CD14-positive monocyte (primary cell): ENCODE data around the gene FRMD3. TPM values are rescaled to one million over a fixed set of nuclear protein-coding genes. Genes with fewer than 3 reads are reported as not detected.

Source experiments
- DNase-seq, 3 donors: peaks; one replicate each; pipeline ENCODE4 v3.0.0-alpha.2; 2011 to 2022
- H2AFZ ChIP-seq: 2 replicates; pipeline ENCODE4 v1.6.0; 2012; ENCODE audit warnings: mild to moderate bottlenecking, low read depth, low read length, inconsistent platforms; ENCODE audit not compliant: insufficient read depth, poor library complexity, severe bottlenecking
- H3K27ac ChIP-seq, 2 donors: 1 replicate in 1 of 2; 2 replicates in 1 of 2; pipeline ENCODE4 v1.5.1; 2012 to 2013; ENCODE audit warnings: low read length in 2 of 2, control low read depth in 1 of 2, inconsistent platforms in 1 of 2, low read depth in 1 of 2, mild to moderate bottlenecking in 1 of 2
- H3K27me3 ChIP-seq, 2 donors: one replicate each; pipeline versions ENCODE4 v1.6.0 to v1.6.1; 2011 to 2013; ENCODE audit warnings: low read length in 2 of 2; ENCODE audit not compliant: control insufficient read depth in 2 of 2, insufficient read depth in 2 of 2
- H3K36me3 ChIP-seq, 2 donors: replicated peaks in 1 of 2; 1 replicate in 1 of 2; 2 replicates in 1 of 2; pipeline versions ENCODE4 v1.5.1 to v1.6.1; 2012 to 2013; ENCODE audit warnings: low read length in 2 of 2, control low read depth in 1 of 2, inconsistent platforms in 1 of 2, mild to moderate bottlenecking in 1 of 2; ENCODE audit not compliant: insufficient read depth in 2 of 2, control insufficient read depth in 1 of 2
- H3K4me1 ChIP-seq, 2 donors: 1 replicate in 1 of 2; 2 replicates in 1 of 2; pipeline versions ENCODE4 v1.5.1 to v1.6.1; 2012 to 2013; ENCODE audit warnings: low read length in 2 of 2, control low read depth in 1 of 2, inconsistent platforms in 1 of 2, mild to moderate bottlenecking in 1 of 2, moderate library complexity in 1 of 2; ENCODE audit not compliant: insufficient read depth in 2 of 2, control insufficient read depth in 1 of 2
- H3K4me2 ChIP-seq: replicated peaks from 2 replicates; pipeline ENCODE3; 2012; ENCODE audit warnings: low read length, moderate library complexity, mild to moderate bottlenecking; ENCODE audit not compliant: poor library complexity, severe bottlenecking; ENCODE audit errors: extremely low read depth
- H3K4me3 ChIP-seq, 3 experiments: fragments of 200-600 bp in 1 of 3; sonication (generic) in 1 of 3; replicated peaks in 1 of 3; 1 replicate in 2 of 3; 2 replicates in 1 of 3; pipeline ENCODE4 v1.5.1; 2011 to 2013; ENCODE audit warnings: low read length in 3 of 3, mild to moderate bottlenecking in 3 of 3, control low read depth in 2 of 3, low read depth in 2 of 3, inconsistent platforms in 1 of 3, moderate library complexity in 1 of 3
- H3K79me2 ChIP-seq: 2 replicates; pipeline ENCODE4 v1.6.0; 2012; ENCODE audit warnings: mild to moderate bottlenecking, control low read depth, inconsistent platforms, low read length, moderate library complexity; ENCODE audit not compliant: insufficient read depth
- H3K9ac ChIP-seq: 2 replicates; pipeline ENCODE4 v1.6.0; 2017; ENCODE audit warnings: low read length, mild to moderate bottlenecking; ENCODE audit not compliant: insufficient read depth, poor library complexity, severe bottlenecking
- H3K9me3 ChIP-seq, 2 donors: replicated peaks in 1 of 2; 1 replicate in 1 of 2; 2 replicates in 1 of 2; pipeline versions ENCODE4 v1.5.1 to v1.6.1; 2012 to 2013; ENCODE audit warnings: low read length in 2 of 2, control low read depth in 1 of 2; ENCODE audit not compliant: control insufficient read depth in 1 of 2, insufficient read depth in 1 of 2
- H4K20me1 ChIP-seq: 2 replicates; pipeline ENCODE4 v1.6.0; 2012; ENCODE audit warnings: mild to moderate bottlenecking, low read length, control low read depth, moderate library complexity; ENCODE audit not compliant: insufficient read depth
- H3K27ac Mint-ChIP-seq, 7 donors: one replicate each; pipeline ENCODE4 v1.8.0; 2020; ENCODE audit warnings: mild to moderate bottlenecking in 7 of 7, mixed read lengths in 7 of 7, moderate library complexity in 6 of 7, inconsistent platforms in 2 of 7
- H3K27me3 Mint-ChIP-seq, 3 donors: one replicate each; pipeline ENCODE4 v1.8.0; 2021 to 2022; ENCODE audit warnings: low read depth in 3 of 3, mild to moderate bottlenecking in 3 of 3, mixed read lengths in 3 of 3, moderate library complexity in 3 of 3, inconsistent platforms in 1 of 3
- H3K36me3 Mint-ChIP-seq, 2 donors: one replicate each; pipeline ENCODE4 v1.8.0; 2020; ENCODE audit warnings: mixed read lengths in 2 of 2, inconsistent platforms in 1 of 2, mild to moderate bottlenecking in 1 of 2
- H3K4me1 Mint-ChIP-seq: one replicate; pipeline ENCODE4 v1.8.0; 2020; ENCODE audit warnings: mild to moderate bottlenecking, mixed read lengths
- H3K4me3 Mint-ChIP-seq, 2 donors: one replicate each; pipeline ENCODE4 v1.8.0; 2020; ENCODE audit warnings: mild to moderate bottlenecking in 2 of 2, mixed read lengths in 2 of 2, moderate library complexity in 1 of 2
- H3K9me3 Mint-ChIP-seq, 7 donors: one replicate each; pipeline ENCODE4 v1.8.0; 2020 to 2022; ENCODE audit warnings: mixed read lengths in 7 of 7, mild to moderate bottlenecking in 6 of 7, moderate library complexity in 6 of 7, inconsistent platforms in 2 of 7
- CTCF ChIP-seq: fragments of 200-600 bp; IDR thresholded peaks from one replicate; pipeline ENCODE4 v1.8.0; 2022; ENCODE audit warnings: antibody characterized with exemption, mild to moderate bottlenecking
- WGBS: methylation state at CpG from one replicate; pipeline ENCODE4 v1.1.5; 2013; ENCODE audit warnings: missing lambda C conversion rate; ENCODE audit not compliant: insufficient coverage; 5-methylcytosine and 5-hydroxymethylcytosine counted together
- intact Hi-C, 2 donors: fragments of 100-400 bp; cut with micrococcal nuclease; formaldehyde crosslinking; loops; one replicate each; pipeline versions ENCODE4 v1.15.0 to v1.15.1; 2023
- polyA plus RNA-seq, 3 donors: library from polyadenylated mRNA; depleted of rRNA in 1 of 3; unstranded in 2 of 3; stranded (reverse) in 1 of 3; fragments of 300-500 nt in 2 of 3; fragments of >200 nt in 1 of 3; fragmentation: Illumina TruSeq in 2 of 3; gene quantifications; 1 replicate in 2 of 3; 2 replicates in 1 of 3; pipeline ENCODE4 v1.2.3, GENCODE V29; 2012 to 2021

The FRMD3 gene
- polyA plus RNA-seq, 3 donors = 2.8 to 9.8 (median 4.2) TPM

GRCh38 chr9:83521411-83521810 lies 16.8 kb downstream of the FRMD3 start:
- peak overlapping the region; percentile 47 for H3K4me2 ChIP-seq
- H3K4me3 ChIP-seq = peak overlapping the region in 1 of 3 experiments; percentile 31
- H2AFZ ChIP-seq = no peak overlapping the region
- Mint-ChIP-seq H3K36me3 (peaks cover 2% of the 10 kb centered on the region in 2 donors), H3K9me3 (peaks cover 0 to 4% (median 2%) of the 10 kb centered on the region in 7 donors), H3K4me3 (peak overlapping the region; percentile 17 to 83), H3K27ac (peak overlapping the region; percentile 58 to 90 (median 81)), H3K4me1 (peaks cover 38% of the 10 kb centered on the region), H3K27me3 (no peaks in the 10 kb centered on the region)
- H3K9me3 ChIP-seq = no peaks in the 10 kb centered on the region
- H3K36me3 ChIP-seq = no peaks in the 10 kb centered on the region
- no peaks in the 10 kb centered on the region for H4K20me1 ChIP-seq
- no peak for TF ChIP-seq CTCF
- WGBS = 94% methylated on average over 2 of the region's 4 CpGs
- no peak overlapping the region for H3K9ac ChIP-seq
- peaks cover 32 to 38% of the 10 kb centered on the region in 2 donors for H3K4me1 ChIP-seq
- H3K27ac ChIP-seq = peak overlapping the region; percentile 74 to 76
- DNase-seq = peak in 2 of 3 donors; percentile 35 to 47
- H3K27me3 ChIP-seq = no peaks in the 10 kb centered on the region
- intact Hi-C loops = no loop called here
- peaks cover 9% of the 10 kb centered on the region for H3K79me2 ChIP-seq

- H3K9me3 ChIP-seq = no peaks in the 10 kb centered on the region
- intact Hi-C loops = no loop called here
- WGBS = no CpG with 5 or more reads among the region's 1 CpG
Observed at GRCh38 chr9:83521011-83521410, 17.2 kb downstream of the FRMD3 start.

More at GRCh38 chr9:83521011-83521410, 17.2 kb downstream of the FRMD3 start:
- H3K36me3 Mint-ChIP-seq = peaks cover 2% of the 10 kb centered on the region in 2 donors
- Histone ChIP-seq H3K79me2 (peaks cover 9% of the 10 kb centered on the region), H2AFZ (no peak overlapping the region), H3K27ac (peak overlapping the region; percentile 74 to 76), H3K9ac (no peak overlapping the region), H4K20me1 (no peaks in the 10 kb centered on the region), H3K27me3 (no peaks in the 10 kb centered on the region), H3K4me3 (peak overlapping the region in 1 of 3 experiments; percentile 31), H3K4me2 (peak overlapping the region; percentile 47), H3K36me3 (no peaks in the 10 kb centered on the region), H3K4me1 (peaks cover 32 to 38% of the 10 kb centered on the region in 2 donors)
- peak overlapping the region; percentile 58 to 90 (median 81) for H3K27ac Mint-ChIP-seq
- peaks cover 0 to 4% (median 2%) of the 10 kb centered on the region in 7 donors for H3K9me3 Mint-ChIP-seq
- DNase-seq = peak; percentile 24 to 48 (median 37)
- peak overlapping the region in 1 of 2 donors; percentile 83 for H3K4me3 Mint-ChIP-seq
- H3K4me1 Mint-ChIP-seq = peaks cover 36% of the 10 kb centered on the region
- no peaks in the 10 kb centered on the region for H3K27me3 Mint-ChIP-seq
- no peak for TF ChIP-seq CTCF
